Mammary epithelial cell (primary cell): ENCODE measurements around the gene ST6GALNAC1.

Source experiments
- CTCF ChIP-seq, 2 donors: IDR thresholded peaks in 1 of 2; conservative IDR thresholded peaks in 1 of 2; 2 replicates each; pipeline ENCODE4 v1.5.1; 2011 to 2012; ENCODE audit warnings: inconsistent platforms in 2 of 2, low read length in 2 of 2, mild to moderate bottlenecking in 2 of 2, control low read depth in 1 of 2, low read depth in 1 of 2; ENCODE audit not compliant: insufficient read depth in 1 of 2; ENCODE audit errors: extremely low read depth in 1 of 2
- EZH2 ChIP-seq: IDR thresholded peaks from 2 replicates; pipeline ENCODE4 v1.6.1; 2012; ENCODE audit warnings: low read length, inconsistent platforms, borderline replicate concordance

DNA sequence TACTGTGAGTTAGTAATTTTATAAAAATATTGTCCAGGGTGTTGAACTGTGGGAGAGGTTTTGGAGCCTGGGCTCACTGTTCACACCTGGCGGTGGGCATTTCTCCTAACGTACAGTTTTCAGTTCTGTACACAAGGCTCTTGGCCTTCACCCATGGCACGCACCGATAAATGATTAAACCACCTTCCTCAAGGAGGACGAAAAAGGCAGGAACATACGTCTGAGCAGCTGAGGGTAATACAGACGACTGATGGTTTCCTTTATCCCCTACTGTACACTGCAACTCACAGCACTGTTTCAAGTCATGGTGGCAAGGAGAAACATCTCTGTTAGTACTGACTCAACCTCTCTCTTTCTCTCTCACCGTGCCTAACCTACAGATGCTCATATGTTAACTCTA is 1.4 kb upstream of the ST6GALNAC1 start:
- no peak for TF ChIP-seq EZH2
- no peak for TF ChIP-seq CTCF (conservative IDR thresholded peaks at IDR 0.05 in 1 of 2, IDR thresholded peaks at IDR 0.05 in 1 of 2; ENCODE audit: extremely low read depth in 1 of 2, insufficient read depth in 1 of 2, low read depth in 1 of 2, low read length in 2 of 2)
